H7 (cell line): Measurements from ENCODE around the gene DMAC2. TPM values are rescaled to one million over a fixed set of nuclear protein-coding genes. Genes with fewer than 3 reads are reported as not detected.
"Not testable (repeated sequence)": the region's sequence is repeated elsewhere in the genome, so short reads cannot be mapped to it uniquely, and the experiment has no call there.

Experiments used
- DNase-seq: peaks from one replicate; pipeline ENCODE4 v3.0.0; 2012
- H3K27me3 ChIP-seq: 2 replicates; pipeline ENCODE4 v1.6.0; 2011; ENCODE audit warnings: mild to moderate bottlenecking, low read length; ENCODE audit not compliant: control insufficient read depth, insufficient read depth
- H3K36me3 ChIP-seq: replicated peaks from 2 replicates; pipeline ENCODE4 v1.5.1; 2011; ENCODE audit warnings: low read length; ENCODE audit not compliant: control insufficient read depth, insufficient read depth
- H3K4me3 ChIP-seq: 2 replicates; pipeline ENCODE4 v1.5.1; 2011; ENCODE audit warnings: low read depth, mild to moderate bottlenecking, control low read depth, low read length, moderate library complexity; ENCODE audit not compliant: insufficient read depth
- total RNA-seq: library from RNA; depleted of rRNA; stranded (reverse); fragments of >200 nt; shearing (Covaris generic); gene quantifications from 2 replicates; pipeline ENCODE4 v1.2.3, GENCODE V29; 2014

Gene DMAC2
- total RNA-seq, 1 experiment from 2014 or later, result 96.0 TPM

DNA sequence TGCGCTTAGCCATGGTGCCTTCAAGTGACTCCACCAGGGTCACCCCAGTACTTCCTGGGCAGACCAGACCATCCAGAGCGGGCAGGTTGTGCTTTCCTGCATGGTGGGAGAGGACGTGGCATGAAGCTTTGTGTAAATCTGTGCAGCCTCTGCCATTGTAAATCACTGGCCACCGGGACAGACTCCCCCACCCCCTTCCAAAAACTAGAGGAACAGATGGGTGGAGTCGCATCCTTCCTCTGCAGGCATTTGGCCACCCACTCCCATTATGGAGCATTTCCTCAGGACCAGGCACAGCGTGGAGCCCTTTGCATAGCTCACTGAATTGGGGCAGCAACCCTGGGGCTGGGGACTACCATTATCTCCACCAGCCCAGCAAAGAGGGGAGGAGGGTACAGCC is 33.9 kb downstream of the DMAC2 start:
- Histone ChIP-seq H3K4me3 (no peak overlapping the region), H3K36me3 (no peaks in the 10 kb centered on the region), H3K27me3 (no peaks in the 10 kb centered on the region)
- no peak for DNase-seq

DNA sequence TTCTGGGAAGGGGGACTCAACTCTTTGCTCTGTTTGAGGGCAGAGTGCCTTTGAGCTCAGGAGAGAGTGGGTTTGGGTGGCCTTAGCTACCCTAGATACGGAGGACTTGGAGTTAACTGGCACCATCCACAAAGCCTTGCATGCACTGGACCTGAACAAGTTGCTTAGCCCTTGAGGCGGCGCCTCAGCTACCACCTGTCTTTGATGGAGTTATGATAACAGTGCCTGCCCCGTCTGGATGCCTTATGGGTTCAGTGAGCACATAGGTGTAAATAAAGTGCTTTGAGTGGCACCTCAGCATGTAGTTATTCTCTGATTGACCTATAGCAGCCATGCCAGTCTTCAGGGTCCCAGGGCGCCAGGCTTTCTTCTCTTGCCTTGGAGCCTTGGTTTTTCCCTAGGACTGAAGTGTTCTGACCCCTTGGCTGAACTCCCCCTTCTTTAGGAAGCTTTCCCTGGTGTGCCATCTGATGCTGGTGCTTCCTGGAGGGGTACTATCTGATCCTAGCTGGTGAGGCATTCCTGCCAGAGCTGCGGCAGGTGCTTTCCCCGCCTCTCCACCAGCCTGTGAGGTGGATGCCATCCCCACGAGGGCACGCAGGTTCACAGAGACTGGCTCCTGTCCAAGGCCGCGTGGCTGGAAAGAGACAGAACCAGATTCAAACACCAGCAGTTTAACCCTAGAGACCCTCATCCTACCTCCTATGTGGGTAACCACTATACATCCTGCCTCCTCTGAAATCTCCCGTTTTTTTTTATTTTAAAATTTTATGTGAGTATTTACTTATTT is 36.3 kb downstream of the DMAC2 start:
- no peaks in the 10 kb centered on the region for H3K36me3 ChIP-seq
- DNase-seq, result no peak
- H3K4me3 ChIP-seq, result no peak overlapping the region
- no peaks in the 10 kb centered on the region for H3K27me3 ChIP-seq

DNA sequence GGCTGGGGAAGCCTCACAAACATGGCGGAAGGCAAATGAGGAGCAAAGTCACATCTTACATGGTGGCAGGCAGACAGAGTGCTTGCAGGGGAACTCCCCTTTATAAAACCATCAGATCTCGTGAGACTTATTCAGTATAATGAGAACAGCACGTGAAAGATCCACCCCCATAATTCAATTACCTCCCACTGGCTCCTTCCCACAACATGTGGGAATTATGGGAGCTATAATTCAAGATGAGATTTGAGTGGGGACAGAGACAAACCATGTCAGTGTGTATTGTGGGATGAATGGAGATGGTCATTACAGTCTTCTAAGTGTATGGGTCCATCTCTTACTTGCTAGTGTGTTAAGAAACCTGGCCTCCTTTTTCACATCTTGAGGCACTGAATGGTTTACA is 37.7 kb downstream of the DMAC2 start:
- DNase-seq, result no peak
- Histone ChIP-seq H3K27me3 (no peaks in the 10 kb centered on the region), H3K36me3 (no peaks in the 10 kb centered on the region), H3K4me3 (no peak overlapping the region)

DNA sequence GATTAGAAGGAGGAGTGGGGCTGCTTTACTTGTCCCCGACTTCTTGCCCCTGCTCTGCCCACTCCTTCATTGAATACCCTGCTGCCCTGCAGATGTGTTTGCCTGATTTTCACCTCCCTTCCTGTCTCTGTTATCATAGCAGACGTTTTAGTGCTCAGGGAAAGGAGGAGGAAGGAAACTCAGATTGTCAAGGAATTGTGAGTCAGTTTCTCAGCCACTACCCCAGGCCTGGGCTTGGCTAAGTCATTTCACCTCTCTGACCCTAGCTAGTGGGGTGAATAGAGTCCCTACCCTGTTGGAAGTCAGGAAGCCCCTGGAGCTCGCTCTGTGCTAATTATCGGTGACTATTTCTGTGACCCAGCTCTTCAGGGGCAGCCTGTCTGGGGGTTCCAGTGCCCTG is 38.2 kb downstream of the DMAC2 start:
- Histone ChIP-seq H3K4me3 (no peak overlapping the region), H3K27me3 (no peaks in the 10 kb centered on the region), H3K36me3 (no peaks in the 10 kb centered on the region)
- no peak for DNase-seq

DNA sequence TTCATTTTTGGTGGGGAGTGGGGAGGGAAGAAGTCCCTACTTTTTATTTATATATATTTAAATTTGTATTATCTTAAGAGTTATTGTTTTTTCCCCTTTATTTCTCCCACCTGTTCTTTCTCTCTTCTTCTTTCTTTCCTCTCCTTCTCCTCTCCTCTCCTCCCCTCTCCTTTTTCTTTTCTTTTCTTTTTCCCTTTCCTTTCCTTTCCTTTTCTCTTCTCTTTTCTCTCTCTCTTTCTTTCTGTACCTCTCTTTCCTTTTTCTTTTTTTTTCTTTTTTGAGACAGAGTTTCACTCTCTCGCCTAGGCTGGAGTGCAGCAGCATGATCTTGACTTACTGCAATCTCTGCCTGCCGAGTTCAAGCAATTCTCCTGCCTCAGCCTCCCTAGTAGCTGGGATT is 40.2 kb downstream of the DMAC2 start:
- H3K36me3 ChIP-seq, result no peaks in the 10 kb centered on the region
- DNase-seq, result no peak
- no peak overlapping the region for H3K4me3 ChIP-seq

DNA sequence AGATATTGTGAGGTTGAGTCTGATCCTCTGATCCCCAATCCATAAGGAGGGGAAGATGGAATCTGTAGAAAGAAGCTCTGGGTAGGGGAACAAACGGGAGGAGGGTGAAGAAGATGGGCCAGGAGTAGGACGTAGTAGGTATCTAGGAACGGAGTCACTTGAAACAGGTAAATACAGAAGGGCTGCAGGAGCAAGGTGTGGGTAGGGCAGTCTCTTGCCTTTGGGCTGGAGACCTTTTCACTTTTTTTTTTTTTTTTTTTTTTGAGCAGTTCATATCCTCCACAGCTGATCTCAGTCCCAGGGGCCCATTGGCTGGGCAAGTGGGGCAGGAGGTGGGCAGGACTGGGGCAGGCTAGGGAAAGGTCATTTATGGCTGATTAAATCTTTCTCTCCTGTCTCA is 40.6 kb downstream of the DMAC2 start:
- no peaks in the 10 kb centered on the region for H3K27me3 ChIP-seq
- H3K4me3 ChIP-seq, result no peak overlapping the region
- H3K36me3 ChIP-seq, result no peaks in the 10 kb centered on the region
- DNase-seq, result no peak

More for the DNA sequence above, 40.2 kb downstream of the DMAC2 start:
- H3K27me3 ChIP-seq, result no peaks in the 10 kb centered on the region

DNA sequence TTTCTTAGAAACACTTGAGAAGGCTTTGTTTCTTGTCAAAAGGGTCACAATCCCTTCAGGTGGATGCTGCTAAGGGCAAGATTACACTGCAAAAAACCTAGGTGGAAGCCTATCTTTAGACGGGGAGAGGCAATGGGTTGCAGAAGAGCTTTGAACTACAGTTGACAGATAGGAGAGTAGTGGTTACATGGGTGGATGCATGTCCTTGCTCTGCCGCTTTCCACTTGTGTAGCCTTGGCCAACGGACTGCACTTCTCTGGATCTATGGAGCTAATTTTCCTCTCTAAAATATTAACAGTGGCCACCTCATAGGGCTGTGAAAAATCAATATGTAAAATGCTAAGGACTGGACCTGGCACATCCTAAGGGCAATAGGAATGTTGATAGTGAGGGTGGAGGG is 41.1 kb downstream of the DMAC2 start:
- DNase-seq, result no peak
- H3K36me3 ChIP-seq, result no peaks in the 10 kb centered on the region
- H3K27me3 ChIP-seq, result no peaks in the 10 kb centered on the region
- no peak overlapping the region for H3K4me3 ChIP-seq

DNA sequence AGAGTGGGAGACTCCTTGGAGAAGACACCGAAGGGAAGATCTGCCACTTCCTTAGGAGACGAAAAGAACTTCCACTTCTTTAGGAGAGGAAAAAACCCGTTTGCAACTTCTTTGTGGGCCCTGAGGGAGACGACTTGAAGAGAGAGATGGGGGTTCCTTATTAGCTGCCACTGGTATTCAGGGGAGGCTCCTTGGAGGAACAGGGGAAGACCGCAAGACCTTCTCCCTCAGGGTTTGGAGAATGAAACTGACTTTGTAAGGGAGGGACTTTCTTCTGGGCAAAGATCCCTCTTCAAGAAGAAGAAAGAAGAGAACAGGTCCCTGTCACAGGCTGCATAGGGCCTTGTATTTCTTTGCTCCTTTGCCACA is 41.7 kb downstream of the DMAC2 start:
- DNase-seq, result peak; percentile 47

DNA sequence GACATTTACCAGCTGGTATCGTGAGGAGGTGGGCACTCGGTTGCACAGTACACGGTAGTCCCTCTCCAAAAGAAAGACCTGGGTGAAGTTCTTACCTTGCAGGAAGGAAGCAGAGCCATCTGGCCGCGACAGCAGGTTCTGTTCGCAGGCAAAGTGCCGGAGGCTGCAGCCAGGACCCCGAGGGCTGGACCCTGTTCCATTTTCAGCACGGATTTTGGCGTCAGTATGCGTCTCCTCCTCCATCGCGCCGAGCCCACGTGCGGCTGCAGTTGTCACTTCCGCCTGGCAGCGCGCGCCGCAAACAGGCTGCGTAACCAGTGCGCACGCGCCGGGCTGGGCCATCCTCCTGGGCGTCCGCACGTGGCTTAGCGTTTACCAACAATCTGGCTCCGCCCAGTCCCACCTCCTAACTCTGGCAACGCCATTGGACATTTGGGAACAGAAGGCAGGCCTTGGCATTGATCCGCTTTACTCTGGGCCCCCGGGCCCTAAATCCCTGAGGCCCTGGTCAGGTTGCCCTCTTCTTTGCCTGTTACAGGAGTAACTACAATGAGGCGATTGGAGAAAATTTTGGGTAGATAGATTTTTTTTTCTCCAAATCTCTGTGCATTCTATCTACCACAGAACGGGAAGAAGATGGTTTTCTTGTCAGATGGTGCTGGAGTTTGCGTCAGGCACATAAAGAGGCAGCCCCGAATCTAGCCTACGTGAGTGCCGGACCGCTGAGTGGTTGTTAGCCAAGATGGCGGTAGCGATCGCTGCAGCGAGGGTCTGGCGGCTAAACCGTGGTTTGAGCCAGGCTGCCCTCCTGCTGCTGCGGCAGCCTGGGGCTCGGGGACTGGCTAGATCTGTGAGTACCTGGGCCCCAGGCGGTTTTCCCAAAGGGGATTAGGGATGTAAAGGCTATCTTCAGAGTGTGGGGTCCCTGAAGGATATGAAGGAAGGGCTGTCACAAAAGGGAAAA is 42.3 kb downstream of the DMAC2 start, which contains the start of the genes BCKDHA and EXOSC5:
Gene BCKDHA, plus strand, starts transcription at position 733 of the 964 bp plus-strand sequence. Its CDS starts 10 bp downstream, at position 743.
Gene EXOSC5, minus strand, starts transcription at position 274 of the 964 bp plus-strand sequence. Its CDS starts 31 bp downstream, at position 243.
- DNase-seq, result peak; percentile 99
- peak within 1 kb of the TSS; percentile 87 for H3K4me3 ChIP-seq
- no peaks in the 10 kb centered on the region for H3K27me3 ChIP-seq
- H3K36me3 ChIP-seq, result no peaks in the 10 kb centered on the region

More for the DNA sequence above, 41.7 kb downstream of the DMAC2 start:
- H3K4me3 ChIP-seq, result peak overlapping the region; percentile 51
- no peaks in the 10 kb centered on the region for H3K27me3 ChIP-seq
- no peaks in the 10 kb centered on the region for H3K36me3 ChIP-seq

DNA sequence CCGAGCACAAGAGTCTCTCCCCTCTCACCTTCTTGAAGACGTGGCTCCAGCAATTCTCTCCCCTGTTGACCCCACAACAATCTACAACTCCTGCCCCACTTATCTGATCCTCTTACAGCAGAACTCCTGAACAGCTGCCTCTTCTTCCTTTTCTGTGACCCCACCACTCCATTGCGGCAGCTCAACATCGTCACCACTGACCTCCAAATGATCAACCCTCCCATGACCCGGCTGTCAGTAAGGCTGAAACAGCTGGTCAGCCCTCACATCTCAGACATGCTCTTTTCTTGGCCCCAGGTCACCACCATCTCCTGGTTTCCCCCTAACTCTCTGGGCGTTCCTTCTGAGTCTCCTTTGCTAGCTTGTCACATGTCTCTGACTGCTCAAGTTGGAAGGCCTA is 44.4 kb downstream of the DMAC2 start:
- DNase-seq, result no peak
- Histone ChIP-seq H3K27me3 (no peaks in the 10 kb centered on the region), H3K36me3 (peaks cover 8% of the 10 kb centered on the region), H3K4me3 (no peak overlapping the region)

DNA sequence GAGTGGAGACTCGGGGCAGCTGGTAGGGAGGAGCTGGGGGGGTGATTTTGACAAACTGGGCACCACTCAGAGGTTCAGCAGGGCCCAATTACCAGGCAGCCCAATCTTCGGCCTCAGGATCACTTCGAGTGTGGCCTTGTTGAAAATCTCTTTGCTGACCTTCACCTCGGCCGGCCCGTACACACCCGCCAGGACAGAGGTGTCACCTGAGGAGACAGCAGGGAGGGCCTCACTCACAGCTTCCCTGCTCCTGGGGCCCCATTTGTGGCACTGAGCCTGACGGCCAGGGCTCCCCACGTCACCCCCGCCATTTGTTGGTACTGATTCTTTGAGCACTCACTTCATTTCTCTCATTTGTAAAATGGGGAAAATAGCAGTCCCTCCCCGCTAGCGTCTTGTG is 46.9 kb downstream of the DMAC2 start:
- no peaks in the 10 kb centered on the region for H3K27me3 ChIP-seq
- no peak overlapping the region for H3K4me3 ChIP-seq
- no peak for DNase-seq
- H3K36me3 ChIP-seq, result peaks cover 8% of the 10 kb centered on the region

DNA sequence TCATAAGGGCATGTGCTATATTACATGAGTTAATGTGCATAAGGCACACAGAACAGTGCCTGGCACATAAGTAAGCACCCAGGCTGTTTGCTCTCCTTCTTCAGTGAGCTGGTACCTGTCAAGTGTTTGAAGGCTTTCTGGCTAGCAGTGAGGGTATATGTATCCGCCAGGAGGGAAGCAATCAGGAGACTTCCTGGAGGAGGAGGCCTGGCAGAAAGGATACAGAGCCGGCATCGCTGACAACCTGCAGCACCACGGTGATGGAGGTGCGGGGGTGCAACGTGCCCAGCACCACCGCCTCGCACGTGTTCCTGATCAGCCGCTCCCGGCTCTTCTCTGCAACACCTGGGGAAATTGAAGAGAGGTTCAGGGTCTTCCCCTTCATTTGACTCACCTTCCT is 48.1 kb downstream of the DMAC2 start:
- Histone ChIP-seq H3K4me3 (no peak overlapping the region), H3K27me3 (no peaks in the 10 kb centered on the region), H3K36me3 (peaks cover 8% of the 10 kb centered on the region)
- no peak for DNase-seq

DNA sequence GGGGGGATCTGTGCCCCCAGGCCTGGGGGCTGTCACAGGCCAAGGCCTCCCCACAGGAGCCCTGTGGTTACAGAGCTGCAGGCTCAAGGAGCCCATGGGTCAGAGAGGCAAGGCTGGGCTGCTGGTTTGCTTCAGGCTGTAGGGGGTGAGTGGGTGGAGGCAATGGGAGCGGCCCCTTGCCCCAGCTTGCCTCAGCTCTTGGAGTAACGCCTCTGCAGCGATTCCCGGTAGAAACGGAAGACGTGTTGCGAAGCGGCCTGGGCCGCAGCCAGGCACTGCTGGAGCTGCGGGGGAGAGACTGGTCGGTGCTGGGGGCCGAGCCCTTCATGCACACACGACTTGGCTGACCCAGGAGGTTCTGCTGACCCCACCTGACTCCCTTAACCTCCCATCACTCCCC is 53.3 kb downstream of the DMAC2 start:
- no peak overlapping the region for H3K4me3 ChIP-seq
- H3K36me3 ChIP-seq, result peaks cover 5% of the 10 kb centered on the region

DNA sequence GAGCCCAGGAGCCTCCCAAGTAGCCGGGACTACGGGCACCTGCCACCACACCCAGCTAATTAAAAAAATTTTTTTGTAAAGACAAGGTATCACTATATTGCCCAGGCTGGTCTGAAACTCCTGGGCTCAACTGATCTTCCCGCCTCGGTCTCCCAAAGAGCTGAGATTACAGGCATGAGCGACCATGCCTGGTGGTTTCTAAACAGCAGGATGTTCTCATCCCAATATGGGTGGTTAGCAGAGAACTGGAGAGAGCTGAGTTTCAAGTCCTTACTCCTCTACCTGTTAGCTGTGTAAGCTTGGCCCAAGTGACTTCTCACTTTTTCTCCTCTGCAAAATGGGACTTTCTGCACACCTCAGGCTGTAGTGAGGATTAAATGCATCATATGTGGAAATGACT is 55.4 kb downstream of the DMAC2 start:
- DNase-seq, result no peak
- Histone ChIP-seq H3K27me3 (no peaks in the 10 kb centered on the region), H3K36me3 (no peaks in the 10 kb centered on the region; the same call in 1 of the 2 replicates), H3K4me3 (no peak overlapping the region)

More for the DNA sequence above, 53.3 kb downstream of the DMAC2 start:
- DNase-seq, result peak; percentile 36
- H3K27me3 ChIP-seq, result no peaks in the 10 kb centered on the region

DNA sequence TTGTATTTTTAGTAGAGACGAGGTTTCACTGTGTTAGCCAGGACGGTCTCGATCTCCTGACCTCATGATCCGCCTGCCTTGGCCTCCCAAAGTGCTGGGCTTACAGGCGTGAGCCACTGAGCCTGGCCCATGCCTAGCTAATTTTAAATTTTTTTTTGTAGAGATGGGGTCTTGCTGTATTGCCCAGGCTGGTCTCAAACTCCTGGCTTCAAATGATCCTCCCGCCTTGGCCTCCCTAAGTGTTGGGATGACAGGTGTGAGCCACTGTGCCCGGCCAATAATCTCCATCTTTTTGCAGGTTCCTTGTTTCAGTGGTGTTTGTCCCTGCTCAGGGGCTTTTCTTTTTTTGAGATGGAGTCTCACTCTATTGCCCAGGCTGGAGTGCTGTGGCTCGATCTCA is 58.2 kb downstream of the DMAC2 start:
- not testable (repeated sequence) for H3K27me3 ChIP-seq, H3K4me3 ChIP-seq, H3K36me3 ChIP-seq, DNase-seq
